ENCODE results near the gene AFAP1L1. TPM values are rescaled to one million over a fixed set of nuclear protein-coding genes. Genes with fewer than 3 reads are reported as not detected.

The AFAP1L1 gene
- total RNA-seq, 1 experiment from 2014 or later: 19.6 TPM

DNA sequence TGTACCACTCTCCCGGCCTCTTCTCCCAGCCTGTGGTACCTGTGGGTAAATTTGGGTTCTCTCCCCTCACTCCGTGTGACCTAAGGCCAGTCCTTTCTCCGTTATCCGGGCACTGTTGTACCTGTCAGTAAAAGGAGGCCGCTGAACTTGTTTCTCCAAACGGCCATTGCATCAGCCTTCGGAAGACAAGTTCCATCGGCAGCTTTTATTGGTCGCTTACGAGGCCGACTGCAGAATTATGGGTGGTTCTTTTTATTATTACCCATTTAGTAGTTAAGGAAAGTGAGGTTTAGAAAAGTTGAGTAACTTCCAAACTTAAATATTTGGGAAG, 74.2 kb downstream of the AFAP1L1 start:
- TF ChIP-seq, protein P1, sequence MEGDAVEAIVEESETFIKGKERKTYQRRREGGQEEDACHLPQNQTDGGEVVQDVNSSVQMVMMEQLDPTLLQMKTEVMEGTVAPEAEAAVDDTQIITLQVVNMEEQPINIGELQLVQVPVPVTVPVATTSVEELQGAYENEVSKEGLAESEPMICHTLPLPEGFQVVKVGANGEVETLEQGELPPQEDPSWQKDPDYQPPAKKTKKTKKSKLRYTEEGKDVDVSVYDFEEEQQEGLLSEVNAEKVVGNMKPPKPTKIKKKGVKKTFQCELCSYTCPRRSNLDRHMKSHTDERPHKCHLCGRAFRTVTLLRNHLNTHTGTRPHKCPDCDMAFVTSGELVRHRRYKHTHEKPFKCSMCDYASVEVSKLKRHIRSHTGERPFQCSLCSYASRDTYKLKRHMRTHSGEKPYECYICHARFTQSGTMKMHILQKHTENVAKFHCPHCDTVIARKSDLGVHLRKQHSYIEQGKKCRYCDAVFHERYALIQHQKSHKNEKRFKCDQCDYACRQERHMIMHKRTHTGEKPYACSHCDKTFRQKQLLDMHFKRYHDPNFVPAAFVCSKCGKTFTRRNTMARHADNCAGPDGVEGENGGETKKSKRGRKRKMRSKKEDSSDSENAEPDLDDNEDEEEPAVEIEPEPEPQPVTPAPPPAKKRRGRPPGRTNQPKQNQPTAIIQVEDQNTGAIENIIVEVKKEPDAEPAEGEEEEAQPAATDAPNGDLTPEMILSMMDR (conservative IDR thresholded peaks at IDR 0.05; ENCODE audit: low read depth, low read length): no peak
- TF ChIP-seq EZH2 (IDR thresholded peaks at IDR 0.05; ENCODE audit: low read length, unreplicated experiment): no peak
- no peak for TF ChIP-seq EZH2phosphoT487 (IDR thresholded peaks at IDR 0.05; ENCODE audit: borderline replicate concordance, low read length)
- H3K27ac ChIP-seq (ENCODE audit: low read length): peak overlapping the region; percentile 42
- peaks cover 22% of the 10 kb centered on the region for H3K4me1 ChIP-seq (ENCODE audit: insufficient read depth, low read length)
- peak overlapping the region; percentile 93 for H2AFZ ChIP-seq (ENCODE audit: low read length)
- ChIA-PET CTCF (interaction anchor here (0.6 to 1.0 kb wide), 4 partner anchors 12 to 31 kb away, joined by 3 to 4 read pairs (median 3); partner anchors contain the start of gene PCYOX1L), POLR2A (ENCODE audit: unreplicated experiment) (interaction anchor here (0.5 to 1.3 kb wide), 3 partner anchors 12 to 216 kb away, joined by 5 to 15 read pairs (median 9); partner anchors contain the start of gene PCYOX1L)
- no TSS peak for BruUV-seq (replicated peaks)
- peak overlapping the region; percentile 86 for H3K4me2 ChIP-seq (ENCODE audit: low read length)
- H3K27me3 ChIP-seq (ENCODE audit: low read length): no peaks in the 10 kb centered on the region
- peak overlapping the region; percentile 92 for H3K9ac ChIP-seq (ENCODE audit: low read length)
- intact Hi-C loops (cut with micrococcal nuclease): loop anchor here (1.0 to 5.0 kb wide), 3 partner anchors 11 to 204 kb away; partner anchors contain the start of gene ABLIM3
- DNase-seq (peak; percentile 52), ATAC-seq (peak; percentile 6)
- peaks cover 54% of the 10 kb centered on the region for H3K79me2 ChIP-seq (ENCODE audit: low read length)
- peaks cover 38% of the 10 kb centered on the region for H3K36me3 ChIP-seq (ENCODE audit: low read depth, low read length)
- peaks cover 13% of the 10 kb centered on the region for H4K20me1 ChIP-seq (ENCODE audit: low read length)
- no peaks in the 10 kb centered on the region for H3F3A ChIP-seq (ENCODE audit: low read length, unreplicated experiment)
- H3K9me3 ChIP-seq (ENCODE audit: low read length): no peaks in the 10 kb centered on the region
- H3K4me3 ChIP-seq (ENCODE audit: low read length): peak overlapping the region; percentile 81
- no peaks in the 10 kb centered on the region for H3K9me2 ChIP-seq (replicated peaks; ENCODE audit: low read length)

DNA sequence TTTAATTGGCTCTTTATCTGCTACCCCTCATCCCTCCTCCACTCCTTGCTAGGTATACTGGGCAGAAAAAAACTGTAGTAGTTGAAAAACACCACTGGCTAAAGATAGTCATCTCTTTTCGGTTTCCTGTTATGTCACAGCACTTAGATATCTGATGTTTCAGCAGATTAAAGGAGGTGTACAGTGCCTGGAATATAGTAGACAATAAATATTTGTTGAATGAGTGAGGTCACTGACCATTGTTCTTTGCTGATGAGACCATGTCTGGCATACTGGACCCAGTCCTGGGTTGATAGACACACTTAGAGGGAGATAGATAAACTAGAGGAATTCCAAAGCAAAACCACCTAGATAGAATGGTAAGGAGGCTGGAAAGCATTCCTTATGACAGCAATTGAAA, 76.9 kb downstream of the AFAP1L1 start:
- no peaks in the 10 kb centered on the region for H3F3A ChIP-seq (ENCODE audit: low read length, unreplicated experiment)
- CTCF ChIA-PET: no interaction called here
- H4K20me1 ChIP-seq (ENCODE audit: low read length): peaks cover 19% of the 10 kb centered on the region
- no peak overlapping the region for H3K4me3 ChIP-seq (ENCODE audit: low read length)
- ATAC-seq (no peak), DNase-seq (no peak)
- peak overlapping the region; percentile 86; the same call in 1 of the 2 replicates for H3K4me2 ChIP-seq (ENCODE audit: low read length)
- no peak overlapping the region for H3K27ac ChIP-seq (ENCODE audit: low read length)
- H3K36me3 ChIP-seq (ENCODE audit: low read depth, low read length): peaks cover 65% of the 10 kb centered on the region
- intact Hi-C loops (cut with micrococcal nuclease): loop anchor here (5.0 kb wide), 1 partner anchor 206 kb away; the partner anchor contains the start of gene ABLIM3
- H3K9me3 ChIP-seq (ENCODE audit: low read length): no peaks in the 10 kb centered on the region
- no peak for TF ChIP-seq EZH2 (IDR thresholded peaks at IDR 0.05; ENCODE audit: low read length, unreplicated experiment)
- no peak for TF ChIP-seq EZH2phosphoT487 (IDR thresholded peaks at IDR 0.05; ENCODE audit: borderline replicate concordance, low read length)
- TF ChIP-seq, protein P1 (conservative IDR thresholded peaks at IDR 0.05; ENCODE audit: low read depth, low read length): no peak
- H3K4me1 ChIP-seq (ENCODE audit: insufficient read depth, low read length): peaks cover 22% of the 10 kb centered on the region
- no peaks in the 10 kb centered on the region for H3K27me3 ChIP-seq (ENCODE audit: low read length)
- BruUV-seq (replicated peaks): no TSS peak
- no peaks in the 10 kb centered on the region for H3K9me2 ChIP-seq (replicated peaks; ENCODE audit: low read length)
- no peak overlapping the region for H3K9ac ChIP-seq (ENCODE audit: low read length)
- H2AFZ ChIP-seq (ENCODE audit: low read length): no peak overlapping the region
- POLR2A ChIA-PET (ENCODE audit: unreplicated experiment): no interaction called here
- H3K79me2 ChIP-seq (ENCODE audit: low read length): peaks cover 76% of the 10 kb centered on the region

DNA sequence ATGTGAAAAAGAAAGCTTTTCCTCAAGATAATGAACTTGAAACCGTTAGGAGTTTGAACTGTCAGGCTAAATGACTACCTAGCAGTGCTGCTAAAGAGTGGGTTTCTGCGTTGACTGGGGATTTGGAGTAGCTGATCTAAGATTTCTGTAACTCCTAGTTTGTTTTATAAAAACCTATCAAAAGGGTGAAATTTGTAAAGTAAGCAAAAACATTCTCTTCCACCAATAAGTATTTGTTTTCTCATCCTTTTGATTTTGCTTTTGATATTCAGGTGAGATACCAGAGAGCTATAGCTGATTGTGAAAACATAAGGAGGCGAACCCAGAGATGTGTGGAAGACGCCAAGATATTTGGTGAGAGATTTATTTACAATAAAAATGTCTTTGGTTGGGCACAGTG, 77.7 kb downstream of the AFAP1L1 start:
- no peak overlapping the region for H3K9ac ChIP-seq (ENCODE audit: low read length)
- TF ChIP-seq EZH2phosphoT487 (IDR thresholded peaks at IDR 0.05; ENCODE audit: borderline replicate concordance, low read length): no peak
- TF ChIP-seq, protein P1 (conservative IDR thresholded peaks at IDR 0.05; ENCODE audit: low read depth, low read length): no peak
- TF ChIP-seq EZH2 (IDR thresholded peaks at IDR 0.05; ENCODE audit: low read length, unreplicated experiment): no peak
- CTCF ChIA-PET: interaction anchor here (0.7 kb wide), 1 partner anchor 18 kb away, joined by 4 read pairs; no protein-coding TSS in a partner anchor

More for the DNA sequence above, 77.7 kb downstream of the AFAP1L1 start:
- intact Hi-C loops (cut with micrococcal nuclease): loop anchor here (5.0 kb wide), 1 partner anchor 207 kb away; the partner anchor contains the start of gene ABLIM3
- Histone ChIP-seq H3K9me2 (replicated peaks; ENCODE audit: low read length) (no peaks in the 10 kb centered on the region), H3F3A (ENCODE audit: low read length, unreplicated experiment) (no peaks in the 10 kb centered on the region), H2AFZ (ENCODE audit: low read length) (no peak overlapping the region), H3K36me3 (ENCODE audit: low read depth, low read length) (peaks cover 74% of the 10 kb centered on the region), H3K4me3 (ENCODE audit: low read length) (no peak overlapping the region), H3K27me3 (ENCODE audit: low read length) (no peaks in the 10 kb centered on the region), H4K20me1 (ENCODE audit: low read length) (peaks cover 19% of the 10 kb centered on the region), H3K27ac (ENCODE audit: low read length) (no peak overlapping the region), H3K4me2 (ENCODE audit: low read length) (no peak overlapping the region), H3K9me3 (ENCODE audit: low read length) (no peaks in the 10 kb centered on the region), H3K4me1 (ENCODE audit: insufficient read depth, low read length) (peaks cover 20% of the 10 kb centered on the region), H3K79me2 (ENCODE audit: low read length) (peaks cover 79% of the 10 kb centered on the region)
- POLR2A ChIA-PET (ENCODE audit: unreplicated experiment): no interaction called here
- no TSS peak for BruUV-seq (replicated peaks)
- ATAC-seq: no peak
- no peak for DNase-seq
